GM18499 (cell line): Measurements from ENCODE around the gene HOXB9.

Source experiments
- ATAC-seq: cut with Tn5 transposase; IDR thresholded peaks from one replicate; pipeline ENCODE4 v1.9.1; 2021; ENCODE audit warnings: moderate number of reproducible peaks; ENCODE audit not compliant: insufficient read depth, unreplicated experiment

HOXB9 gene

DNA sequence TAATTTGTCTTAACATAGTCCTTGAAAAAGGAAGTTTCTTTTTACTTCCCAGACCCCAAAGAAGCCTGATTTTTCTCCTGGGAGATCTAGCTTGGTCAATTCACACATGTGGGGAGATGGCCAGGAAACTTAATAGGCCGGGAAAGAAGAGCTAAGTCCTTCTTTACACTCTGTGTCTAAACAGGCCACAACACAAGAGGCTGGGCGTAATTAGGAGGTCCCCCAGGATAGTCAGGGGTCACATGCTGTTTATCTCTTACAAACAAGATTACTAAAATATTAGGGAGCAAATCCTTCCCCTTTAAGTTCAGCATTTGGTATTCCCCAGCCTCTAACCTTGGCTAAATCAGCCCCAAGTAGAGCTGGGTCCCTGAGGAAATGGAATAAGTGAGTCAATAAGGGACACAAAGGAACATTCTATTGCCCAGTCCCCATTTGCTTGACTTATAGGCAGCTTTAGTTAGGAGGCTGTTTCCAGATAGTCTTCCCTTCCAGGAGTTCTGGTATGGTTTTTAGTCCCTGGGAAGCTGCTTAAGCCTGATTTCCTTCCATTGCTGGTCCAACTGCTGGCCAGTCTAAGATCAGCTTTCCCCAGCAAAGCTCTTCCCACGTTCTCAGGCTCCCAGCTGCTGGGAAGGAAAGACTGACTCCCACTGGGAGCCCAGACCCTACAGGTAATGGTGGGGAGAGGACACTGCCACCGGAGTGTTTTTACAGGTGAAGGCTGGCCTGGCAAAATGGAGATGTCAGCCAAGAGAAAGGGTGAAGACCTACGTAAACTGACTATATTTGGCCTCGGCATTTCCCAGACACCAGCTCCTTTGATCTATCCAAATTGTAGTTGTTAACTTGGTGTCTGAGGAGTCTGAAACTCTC, 14.1 kb upstream of the HOXB9 start:
- no peak for ATAC-seq

DNA sequence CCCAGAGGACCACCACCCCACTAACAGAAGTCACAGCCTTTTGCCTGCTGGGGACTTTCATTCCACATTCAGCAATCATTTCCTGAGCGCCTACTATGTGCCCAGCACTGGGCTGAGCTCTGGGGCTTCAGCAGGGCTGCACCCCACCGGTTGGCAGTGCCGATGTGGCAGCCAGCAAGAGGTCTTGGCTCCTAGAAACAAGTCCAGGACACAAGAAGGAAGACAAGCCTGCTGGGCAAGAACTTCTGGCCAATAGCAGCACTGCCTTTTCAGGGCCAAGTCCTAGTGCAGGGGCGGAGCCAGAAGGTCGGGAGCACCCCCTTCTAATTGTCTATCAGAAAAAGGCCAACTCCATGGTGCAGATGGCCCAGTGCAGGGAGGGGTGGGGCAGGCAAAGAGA, 13.0 kb upstream of the HOXB9 start:
- ATAC-seq, result no peak

DNA sequence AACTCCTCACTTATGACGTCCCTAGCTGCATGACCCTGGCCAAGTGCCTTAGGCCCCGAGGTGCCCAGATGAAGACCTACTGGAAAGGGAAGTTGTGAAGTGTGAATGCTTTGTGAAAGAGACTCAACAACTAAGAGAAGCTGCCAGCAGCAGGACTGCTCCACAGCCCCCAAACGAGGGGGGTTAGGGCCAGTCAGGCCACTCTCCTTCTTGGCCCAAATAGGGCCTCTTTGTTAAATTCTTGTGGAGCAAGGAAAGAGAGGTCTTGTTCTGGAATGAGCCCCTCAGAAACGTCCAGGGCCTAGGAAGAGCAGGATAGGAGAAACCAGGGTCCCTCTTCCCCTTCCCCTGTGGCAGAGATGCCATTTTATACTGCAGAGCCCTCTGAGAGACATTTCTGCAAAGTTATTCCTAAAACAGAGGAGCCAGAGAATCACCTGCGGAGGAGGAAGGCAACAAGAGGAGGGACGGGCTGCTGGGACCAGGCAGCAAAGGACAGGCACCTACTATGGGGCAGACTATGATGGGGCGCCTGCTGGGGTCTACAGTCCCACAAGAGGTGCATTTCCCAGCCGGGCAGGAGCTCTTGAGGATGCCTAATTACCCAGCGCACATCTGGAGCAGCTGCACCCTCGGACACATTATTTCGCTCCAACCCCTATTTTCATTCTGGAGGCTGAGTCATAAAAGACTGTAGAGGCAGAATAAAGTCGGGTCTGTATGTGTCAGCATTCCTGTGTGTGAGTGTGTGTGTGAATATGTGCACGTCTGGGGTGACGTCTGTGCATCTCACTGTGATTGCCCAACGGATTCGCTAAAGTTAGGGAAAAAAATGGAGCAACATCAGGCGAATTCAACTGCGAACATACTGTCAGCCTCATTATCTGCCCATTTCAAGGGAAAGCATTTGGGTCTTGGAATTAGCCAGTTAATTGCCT, 11.4 kb upstream of the HOXB9 start:
- ATAC-seq, result no peak

DNA sequence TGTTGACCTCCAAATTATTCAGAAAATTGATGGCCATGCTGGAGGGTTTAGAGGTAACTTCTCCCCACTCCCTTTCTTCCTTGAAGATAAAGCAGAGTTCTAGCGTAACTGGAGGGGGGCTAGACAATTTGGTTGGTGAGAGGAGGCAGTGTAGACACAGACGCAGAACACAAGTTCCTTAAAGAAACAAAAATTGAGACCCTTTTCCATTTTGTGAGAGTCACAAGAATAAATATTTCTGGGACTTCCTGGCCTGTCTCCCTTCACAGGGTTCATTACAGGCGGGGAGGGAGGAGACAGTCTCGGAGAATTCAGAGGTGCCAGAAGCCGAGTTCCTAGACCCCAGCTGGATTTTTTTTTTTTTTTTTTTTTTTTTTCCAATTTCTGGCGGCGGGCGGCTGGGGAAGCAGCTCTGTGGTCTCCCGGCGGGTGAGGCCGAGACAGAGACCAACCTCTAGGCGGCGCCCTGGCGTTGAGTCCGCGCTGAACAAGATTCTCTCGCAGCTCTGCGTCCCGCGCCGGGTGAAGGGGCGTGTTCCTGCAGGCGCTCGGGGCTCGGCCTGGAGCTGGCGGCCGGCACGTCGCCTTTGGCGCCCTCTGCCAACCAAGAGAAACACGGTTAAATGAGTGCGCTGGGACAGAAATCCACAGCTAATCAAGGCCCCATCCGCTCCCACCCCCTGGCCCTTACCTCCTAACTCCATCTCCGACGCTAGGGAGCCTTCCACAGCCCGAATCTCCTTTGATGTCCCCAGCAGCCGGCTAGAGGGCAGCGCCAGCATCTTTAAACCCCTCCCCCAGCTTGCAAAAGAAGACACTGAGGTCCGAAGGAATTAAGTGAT, 10.2 kb upstream of the HOXB9 start:
- no peak for ATAC-seq

DNA sequence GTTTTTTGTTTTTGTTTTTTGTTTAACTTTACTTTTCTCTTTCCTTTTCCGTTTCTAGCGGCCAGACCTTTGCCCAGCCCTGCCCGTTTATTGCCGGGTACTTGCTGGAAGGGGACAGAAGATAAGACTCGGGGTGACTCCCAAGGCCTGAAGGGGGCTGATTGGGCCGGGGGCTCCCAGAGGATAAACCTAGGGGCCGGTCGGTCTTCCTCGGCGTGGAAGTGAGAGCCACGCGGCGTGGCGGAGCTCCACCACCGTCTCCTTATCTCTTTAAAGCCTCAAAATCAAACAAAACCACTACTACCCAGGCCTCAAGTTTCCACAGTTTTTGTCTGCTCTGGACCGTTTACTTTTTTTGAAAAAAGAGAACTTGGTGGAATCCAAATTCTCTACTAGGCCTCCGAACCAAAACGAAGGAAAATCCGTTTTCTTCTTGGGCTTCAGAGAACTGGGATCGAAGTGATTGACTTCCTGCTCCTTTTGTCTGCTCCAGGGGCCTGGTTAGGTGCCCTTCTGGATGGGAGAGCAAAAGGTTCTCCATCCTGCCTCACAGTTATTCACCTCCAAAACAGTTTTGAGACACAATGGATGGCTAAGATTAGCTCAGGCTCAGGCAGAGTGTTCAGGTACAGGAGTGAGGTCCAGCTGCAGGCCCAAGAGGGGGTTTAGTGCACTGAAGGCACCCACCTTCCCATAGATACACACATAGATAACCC, 8.5 kb upstream of the HOXB9 start:
- ATAC-seq, result no peak

DNA sequence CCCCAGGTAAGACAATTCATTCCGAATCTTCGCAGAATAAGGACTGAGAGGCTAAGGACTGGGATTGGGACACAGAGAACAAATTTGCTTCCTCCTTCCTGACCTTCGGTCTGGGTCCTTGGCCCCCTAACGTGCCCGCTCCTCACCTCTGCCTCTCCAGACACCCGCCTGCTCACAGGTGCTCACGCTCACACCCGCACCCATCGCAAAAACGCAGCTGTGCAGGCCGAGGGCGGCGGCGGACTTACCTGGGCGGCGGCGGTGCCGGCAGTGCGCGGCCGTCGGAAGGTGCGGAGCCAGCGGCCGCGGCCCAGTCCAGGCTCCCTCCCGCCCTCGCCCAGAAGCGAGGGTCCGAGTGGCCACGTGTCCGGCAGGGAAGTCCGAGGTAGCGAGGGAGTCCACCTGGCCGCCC, 7.1 kb upstream of the HOXB9 start:
- ATAC-seq, result no peak

DNA sequence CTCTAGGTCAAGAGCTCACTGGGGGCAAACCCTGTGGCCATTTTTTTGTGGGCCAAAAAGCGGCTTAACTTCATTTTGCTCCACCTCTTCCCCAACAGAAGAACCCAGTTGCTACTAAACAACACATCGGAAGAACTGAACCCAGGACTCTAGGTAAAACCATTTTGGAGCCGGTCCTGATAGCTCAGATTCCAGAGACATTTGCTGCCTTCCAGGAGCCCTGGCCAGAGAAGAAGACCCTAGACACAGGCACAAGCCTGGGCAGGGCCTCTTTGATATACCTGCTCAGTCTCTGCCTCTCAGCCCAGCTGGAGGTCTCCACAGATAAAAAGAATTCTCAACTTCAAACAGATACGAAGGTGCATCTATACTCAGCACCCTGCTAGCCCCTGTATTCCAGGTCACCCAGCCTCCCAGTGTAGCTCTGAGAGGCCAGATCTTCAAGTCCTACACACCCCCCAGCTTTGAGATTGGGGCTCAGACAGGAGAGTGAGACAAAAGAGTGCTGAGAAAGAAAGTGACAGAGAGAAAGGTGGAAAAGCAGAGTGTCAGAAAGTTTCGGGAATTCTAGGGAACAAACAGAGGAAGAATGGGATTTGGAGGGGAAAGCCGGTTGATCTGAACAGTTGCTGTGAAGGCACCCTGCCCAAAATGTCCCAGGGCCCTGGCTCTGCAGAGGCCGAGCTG, 6.6 kb upstream of the HOXB9 start:
- ATAC-seq, result no peak

DNA sequence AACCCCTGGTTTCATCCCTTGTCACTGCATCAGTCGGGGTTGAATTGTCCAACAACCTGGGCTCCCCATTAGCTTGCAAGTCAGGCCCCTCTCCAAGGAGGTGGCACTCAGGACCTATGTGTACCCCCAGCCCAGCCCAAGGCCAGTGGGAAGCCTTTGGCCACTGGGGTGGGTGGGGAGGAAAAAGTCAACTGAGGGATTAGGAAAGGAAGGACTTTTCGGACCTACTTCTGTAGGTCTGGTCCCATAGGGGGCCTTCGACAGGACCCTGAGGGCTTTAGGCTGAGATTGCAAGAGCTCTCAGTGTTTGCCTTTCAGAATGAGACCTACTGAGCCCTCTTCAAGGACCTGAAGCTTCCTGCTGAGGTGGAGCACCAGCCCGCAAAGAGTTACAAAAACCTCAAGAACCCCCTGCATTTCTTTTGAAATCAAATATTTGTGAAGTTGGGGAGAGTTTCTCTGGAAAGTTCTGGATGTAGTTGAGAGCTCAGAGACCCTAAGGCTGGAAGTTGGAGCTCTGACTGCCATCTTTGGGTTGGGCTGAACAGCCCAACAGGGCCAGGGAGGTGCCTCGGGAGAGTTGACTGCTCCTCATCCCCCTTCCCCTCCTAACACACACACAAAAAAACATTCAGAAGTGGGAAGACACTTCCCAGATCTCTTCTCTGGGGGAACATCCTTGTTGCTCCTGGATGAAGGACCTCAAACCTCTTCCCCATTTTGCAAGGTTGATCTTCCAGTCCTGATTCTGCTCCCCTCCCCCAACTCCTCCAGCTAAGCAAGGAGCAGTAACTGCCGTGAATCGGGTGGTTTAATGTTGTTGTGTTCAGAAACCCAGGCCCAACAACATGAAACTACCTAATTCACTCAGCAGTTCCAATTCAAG, 5.8 kb upstream of the HOXB9 start:
- ATAC-seq, result no peak

DNA sequence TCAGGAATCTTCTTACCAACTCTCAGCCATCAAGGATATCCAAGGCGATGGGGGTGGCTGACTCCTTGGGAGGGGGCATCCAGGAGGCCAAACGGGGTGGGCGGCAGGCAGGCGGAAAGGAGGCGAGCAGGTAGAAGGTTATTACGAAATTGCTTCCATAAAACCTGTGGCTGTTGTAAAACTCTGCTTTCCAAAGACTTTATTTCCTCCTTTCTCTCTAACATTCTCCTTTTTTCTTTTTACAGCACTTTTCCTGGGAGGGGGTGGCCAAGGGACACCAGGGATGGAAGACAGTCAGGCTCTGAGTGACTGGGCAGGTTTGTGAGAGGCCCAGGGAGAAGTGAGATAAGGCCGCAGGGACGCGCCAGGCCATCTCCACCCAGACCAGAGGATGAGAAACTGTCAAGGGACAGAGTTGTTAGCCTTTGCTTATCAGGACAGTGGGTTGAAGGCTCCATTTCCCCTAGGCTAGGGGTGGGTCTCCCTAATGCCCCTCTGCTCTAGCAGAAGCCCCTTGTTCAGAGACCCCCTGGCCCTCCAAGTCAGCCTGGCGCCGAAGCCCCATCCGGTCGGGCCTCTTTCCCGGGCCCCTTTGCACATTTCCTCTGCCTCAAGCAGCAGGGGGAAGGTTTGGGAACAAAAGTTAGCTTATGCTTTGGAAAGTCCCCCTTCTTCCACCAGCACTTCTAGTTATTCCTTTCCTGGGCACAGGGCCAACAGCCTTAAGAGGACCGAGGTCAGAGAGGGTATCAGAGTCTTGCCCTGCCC, 5.0 kb upstream of the HOXB9 start:
- ATAC-seq, result no peak

DNA sequence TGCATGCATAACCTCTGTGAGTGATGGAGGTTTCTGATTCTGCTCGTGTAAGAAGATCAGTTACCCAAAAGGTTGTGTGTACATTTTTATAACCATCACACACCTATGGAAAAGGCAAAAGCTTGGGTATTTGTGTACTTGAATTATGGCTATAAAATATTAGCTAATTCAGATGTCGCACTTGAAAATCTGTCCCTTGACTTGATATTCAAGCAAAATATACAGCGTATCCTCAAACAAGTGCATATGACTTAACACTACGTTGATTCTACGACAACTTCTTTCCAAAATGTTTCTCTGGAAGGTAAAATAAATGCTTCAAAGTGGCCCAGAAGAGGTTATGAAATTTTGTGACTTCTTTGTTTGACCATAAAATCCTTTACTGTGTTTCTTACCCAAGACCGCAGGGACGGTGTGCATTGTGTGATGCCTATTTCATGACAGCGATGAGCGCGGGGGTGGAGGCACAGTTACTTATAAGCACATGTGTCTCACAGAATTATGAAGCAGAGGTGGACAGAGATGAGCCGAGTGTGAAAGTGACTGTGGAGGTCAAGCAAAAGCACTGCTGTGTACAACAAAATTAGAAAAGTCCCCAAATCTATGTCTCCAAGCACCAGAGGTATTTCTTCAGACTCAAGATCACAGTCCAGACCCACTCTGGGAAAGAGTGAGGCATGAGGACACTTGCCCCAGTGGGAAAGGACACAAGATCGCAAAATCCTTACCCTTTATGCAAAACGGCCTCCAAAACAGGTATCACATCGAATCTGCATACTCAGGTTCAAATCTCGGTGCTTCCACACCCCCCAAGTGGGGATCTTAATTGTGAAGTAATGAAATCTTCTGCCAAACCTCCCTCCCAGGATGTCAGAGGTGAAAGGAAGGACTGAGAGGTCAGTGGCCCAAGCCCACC, 4.1 kb upstream of the HOXB9 start:
- no peak for ATAC-seq

DNA sequence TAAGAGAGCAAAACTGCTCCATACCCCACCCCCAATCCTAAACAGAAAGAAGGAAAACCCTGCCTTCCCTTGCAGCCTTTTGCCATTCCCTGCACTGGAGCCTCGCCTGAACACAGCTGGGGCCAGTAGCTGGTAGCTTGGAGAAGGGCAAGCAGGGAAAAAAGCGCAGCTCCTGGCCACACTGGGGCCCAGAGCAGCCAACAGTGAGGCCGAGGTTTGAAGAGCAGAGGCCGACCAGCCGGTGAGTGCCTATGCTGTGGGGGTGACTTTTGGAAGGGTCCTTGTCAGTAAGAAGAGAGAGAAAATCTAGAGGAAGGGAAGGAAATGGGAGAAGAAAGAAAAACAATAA, 3.2 kb upstream of the HOXB9 start:
- no peak for ATAC-seq

DNA sequence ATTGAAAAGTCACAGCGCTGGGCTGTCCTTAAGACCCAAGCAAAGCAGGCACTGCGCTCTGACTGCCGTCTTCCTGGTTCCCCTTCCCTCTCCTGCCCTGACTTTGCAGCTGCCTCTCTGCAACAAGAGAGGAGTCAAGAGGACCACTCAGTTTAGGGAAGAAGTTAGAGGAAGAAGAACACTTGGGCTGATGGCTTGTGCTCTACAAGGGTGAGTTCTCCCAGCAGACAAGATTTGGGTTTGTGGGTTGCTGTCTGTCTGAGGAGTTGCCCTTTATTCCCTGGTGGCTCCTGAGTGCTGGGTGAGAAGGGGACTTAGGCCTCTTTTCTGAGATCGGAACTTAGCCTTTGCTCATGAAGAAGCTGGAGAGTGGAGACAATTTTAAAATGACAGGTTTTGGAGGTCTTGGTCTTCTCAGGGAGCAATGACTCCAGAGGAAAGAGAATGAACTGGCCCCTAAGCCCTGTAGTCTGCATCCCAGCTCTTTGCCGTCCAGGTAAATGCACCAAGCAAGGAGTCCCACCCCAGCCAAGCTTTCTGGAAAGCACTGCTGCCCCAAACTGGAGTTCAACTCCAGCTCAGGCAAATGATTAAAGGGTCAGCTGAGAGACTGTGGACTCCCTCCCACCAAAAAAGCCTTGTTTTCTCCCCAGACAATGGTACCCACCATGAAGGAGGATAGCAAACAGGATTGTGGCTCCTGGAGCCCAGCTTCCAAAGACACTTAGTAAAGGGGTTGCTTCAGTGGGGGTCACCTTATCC, 2.7 kb upstream of the HOXB9 start:
- ATAC-seq, result no peak

DNA sequence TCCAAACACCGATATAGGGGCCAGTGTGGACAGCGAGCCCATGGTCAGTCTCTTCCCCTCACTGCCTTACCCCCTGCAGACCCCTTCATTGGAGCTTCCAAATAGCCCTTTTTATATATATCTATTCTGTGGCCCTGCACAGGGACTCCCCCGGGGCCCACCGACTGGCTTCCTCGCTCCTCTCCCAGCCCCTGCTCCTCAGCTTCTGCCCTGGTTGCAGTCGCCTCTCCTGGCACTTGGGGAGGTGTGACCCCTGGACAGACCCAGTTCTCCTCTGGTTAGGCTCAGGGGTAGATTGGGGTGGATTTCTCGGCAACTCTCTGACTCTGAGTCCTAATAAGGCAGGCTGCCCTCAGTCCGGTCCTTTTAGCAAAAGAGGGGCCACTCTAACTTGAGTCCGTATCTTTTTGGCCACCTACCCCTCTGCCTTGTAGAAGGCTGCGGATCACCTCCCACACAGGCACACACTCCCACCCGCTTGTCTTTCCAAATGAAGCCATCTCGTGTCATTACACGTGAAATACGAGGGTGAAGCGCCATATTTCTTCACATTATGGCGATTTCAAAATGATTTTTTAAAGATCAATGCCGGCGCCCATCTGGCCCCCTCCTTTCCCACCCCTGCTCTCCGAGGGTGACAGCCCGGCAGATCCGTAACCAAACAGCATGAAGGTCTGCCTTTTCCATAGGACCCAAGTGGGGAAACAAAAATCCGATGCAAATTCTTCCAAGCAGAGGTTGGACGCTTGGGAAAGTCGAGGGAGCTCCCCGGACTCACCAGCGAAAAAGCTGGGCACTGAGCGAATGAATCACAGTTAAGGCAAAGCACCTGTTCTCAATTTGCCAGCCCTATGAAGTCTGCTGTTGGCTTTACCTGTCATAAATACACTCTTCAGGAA, 1.7 kb upstream of the HOXB9 start:
- ATAC-seq, result no peak

DNA sequence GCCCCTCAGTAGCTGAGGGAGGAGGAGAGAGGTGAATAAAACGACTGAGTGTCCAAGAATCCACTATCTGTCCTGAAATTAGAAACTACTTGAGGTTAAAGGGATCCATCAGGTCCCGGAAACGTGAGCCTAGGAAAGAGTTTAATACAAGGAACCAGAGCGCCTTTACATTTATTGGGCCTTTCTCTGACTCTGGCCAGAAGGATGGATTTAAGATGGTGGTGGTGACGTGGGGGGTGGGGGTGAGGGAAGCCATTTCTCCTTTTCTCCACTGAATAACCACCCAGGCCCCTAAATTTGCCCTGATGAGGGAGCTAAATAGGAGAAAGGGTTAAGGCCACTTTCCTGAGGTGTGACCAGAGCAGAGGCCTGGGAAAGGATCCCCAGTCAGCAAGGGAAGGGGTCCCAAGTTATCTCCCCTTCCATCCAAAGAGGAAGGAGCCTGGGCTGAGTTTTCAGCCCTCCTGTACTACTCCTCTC, 1.0 kb upstream of the HOXB9 start:
- no peak for ATAC-seq
